Gastroesophageal sphincter (tissue), 4 donors: ENCODE results near the gene LINS1. TPM values are rescaled to one million over a fixed set of nuclear protein-coding genes. Genes with fewer than 3 reads are reported as not detected.

Experiments
- ATAC-seq: fragments of 150-250 bp; one replicate; pipeline ENCODE4 v1.9.1; 2016; ENCODE audit warnings: mild to moderate bottlenecking, moderate library complexity
- H3K27ac ChIP-seq, 4 donors: fragments of 200-600 bp; sonication (generic) in 3 of 4; 1 replicate in 3 of 4; 2 replicates in 1 of 4; pipeline ENCODE4 v1.5.1; 2016 to 2019
- H3K27me3 ChIP-seq: fragments of 200-600 bp; sonication (generic); one replicate; pipeline ENCODE4 v1.5.1; 2019
- H3K36me3 ChIP-seq, 2 donors: fragments of 200-600 bp; sonication (generic); one replicate each; pipeline ENCODE4 v1.5.1; 2019; ENCODE audit warnings: control low read depth in 1 of 2
- H3K4me1 ChIP-seq, 3 donors: fragments of 200-600 bp; sonication (generic); 1 replicate in 2 of 3; 2 replicates in 1 of 3; pipeline ENCODE4 v1.5.1; 2016 to 2019; ENCODE audit warnings: control low read depth in 2 of 3
- H3K4me3 ChIP-seq, 2 donors: fragments of 200-600 bp; sonication (generic); one replicate each; pipeline ENCODE4 v1.5.1; 2019; ENCODE audit warnings: mild to moderate bottlenecking in 1 of 2, moderate library complexity in 1 of 2
- H3K9me3 ChIP-seq, 3 donors: fragments of 200-600 bp; sonication (generic); one replicate each; pipeline ENCODE4 v1.5.1; 2017 to 2019; ENCODE audit warnings: control low read depth in 2 of 3
- CTCF ChIP-seq, 4 experiments: fragments of 200-600 bp in 2 of 4; fragments of 450-650 bp in 2 of 4; sonication (generic) in 1 of 4; IDR thresholded peaks; one replicate each; pipeline ENCODE4 v1.5.1; 2017 to 2019; ENCODE audit warnings: antibody characterized with exemption in 4 of 4, mild to moderate bottlenecking in 2 of 4, moderate library complexity in 2 of 4
- EP300 ChIP-seq: sonication (generic); formaldehyde crosslinking; IDR thresholded peaks from one replicate; pipeline ENCODE4 v1.6.1; 2017; ENCODE audit warnings: antibody characterized with exemption, mild to moderate bottlenecking
- POLR2A ChIP-seq, 2 donors: fragments of 450-650 bp; IDR thresholded peaks; one replicate each; pipeline ENCODE4 v1.6.1; 2017; ENCODE audit warnings: antibody characterized with exemption in 2 of 2, mild to moderate bottlenecking in 2 of 2, moderate library complexity in 1 of 2
- POLR2AphosphoS5 ChIP-seq: sonication (generic); formaldehyde crosslinking; IDR thresholded peaks from one replicate; pipeline ENCODE4 v1.6.1; 2017; ENCODE audit warnings: antibody characterized with exemption
- WGBS, 2 donors: methylation state at CpG; one replicate each; pipeline ENCODE4 v1.1.5; 2018; ENCODE audit warnings: low coverage in 1 of 2; 5-methylcytosine and 5-hydroxymethylcytosine counted together
- total RNA-seq, 4 donors: library from RNA; depleted of rRNA; stranded (reverse); fragments of >200 nt; gene quantifications; one replicate each; pipeline ENCODE4 v1.1.0, GENCODE V29; 2016

Gene LINS1
- total RNA-seq, 4 donors from 2014 or later, result 9.6 to 23.8 (median 13.9) TPM

- H3K4me1 ChIP-seq, result no peaks in the 10 kb centered on the region
- no peaks in the 10 kb centered on the region for H3K9me3 ChIP-seq
- H3K4me3 ChIP-seq, result no peak overlapping the region
- H3K27me3 ChIP-seq, result no peaks in the 10 kb centered on the region
- WGBS, 2 donors, result 72 to 88% methylated on average over 5 to 6 of the region's 6 CpGs
- H3K27ac ChIP-seq, result no peak overlapping the region
- TF ChIP-seq CTCF (IDR thresholded peaks at IDR 0.05), result no peak
- TF ChIP-seq POLR2A (IDR thresholded peaks at IDR 0.05), result no peak
- TF ChIP-seq POLR2AphosphoS5, result no peak
- no peak for TF ChIP-seq EP300
- H3K36me3 ChIP-seq, result peaks cover 2 to 61% of the 10 kb centered on the region in 2 donors
- no peak for ATAC-seq
Measured at GRCh38 chr15:100571592-100572167, 30.3 kb downstream of the LINS1 start.

GRCh38 chr15:100570735-100571313, 31.2 kb downstream of the LINS1 start:
- H3K4me1 ChIP-seq, result no peaks in the 10 kb centered on the region
- no peaks in the 10 kb centered on the region for H3K9me3 ChIP-seq
- H3K4me3 ChIP-seq, result no peak overlapping the region
- no peak for TF ChIP-seq POLR2A (IDR thresholded peaks at IDR 0.05)
- H3K27me3 ChIP-seq, result no peaks in the 10 kb centered on the region
- ATAC-seq, result no peak
- WGBS, 2 donors, result 86 to 91% methylated on average over 3 to 4 of the region's 4 CpGs
- no peak overlapping the region for H3K27ac ChIP-seq
- H3K36me3 ChIP-seq, result peaks cover 2 to 69% of the 10 kb centered on the region in 2 donors

- H3K36me3 ChIP-seq, result peaks cover 2 to 69% of the 10 kb centered on the region in 2 donors
- H3K27me3 ChIP-seq, result no peaks in the 10 kb centered on the region
- H3K9me3 ChIP-seq, result no peaks in the 10 kb centered on the region
- WGBS, 2 donors, result 97 to 100% methylated on average over 3 of the region's 3 CpGs
- H3K27ac ChIP-seq, result no peak overlapping the region
- no peaks in the 10 kb centered on the region for H3K4me1 ChIP-seq
- TF ChIP-seq EP300 (no peak), POLR2AphosphoS5 (no peak), POLR2A (IDR thresholded peaks at IDR 0.05) (no peak), CTCF (IDR thresholded peaks at IDR 0.05) (no peak)
- no peak overlapping the region for H3K4me3 ChIP-seq
- no peak for ATAC-seq
Measured at GRCh38 chr15:100570275-100570674, 31.7 kb downstream of the LINS1 start.

- no peaks in the 10 kb centered on the region for H3K9me3 ChIP-seq
- H3K27ac ChIP-seq, result no peak overlapping the region
- peaks cover 2 to 63% of the 10 kb centered on the region in 2 donors for H3K36me3 ChIP-seq
- TF ChIP-seq POLR2AphosphoS5 (no peak), CTCF (IDR thresholded peaks at IDR 0.05) (no peak), EP300 (no peak), POLR2A (IDR thresholded peaks at IDR 0.05) (no peak)
- no peaks in the 10 kb centered on the region for H3K27me3 ChIP-seq
- no peaks in the 10 kb centered on the region for H3K4me1 ChIP-seq
- no peak for ATAC-seq
- WGBS, 2 donors, result 58 to 61% methylated on average over 5 of the region's 8 CpGs
- H3K4me3 ChIP-seq, result no peak overlapping the region
Measured at GRCh38 chr15:100569391-100569790, 32.6 kb downstream of the LINS1 start.

GRCh38 chr15:100566850-100567628, 34.9 kb downstream of the LINS1 start:
- Histone ChIP-seq H3K4me1 (no peaks in the 10 kb centered on the region), H3K27ac (no peak overlapping the region), H3K4me3 (no peak overlapping the region), H3K36me3 (peaks cover 0 to 46% of the 10 kb centered on the region in 2 donors), H3K27me3 (no peaks in the 10 kb centered on the region), H3K9me3 (no peaks in the 10 kb centered on the region)
- TF ChIP-seq EP300, result no peak
- TF ChIP-seq POLR2AphosphoS5, result no peak
- no peak for TF ChIP-seq POLR2A (IDR thresholded peaks at IDR 0.05)
- no peak for TF ChIP-seq CTCF (IDR thresholded peaks at IDR 0.05)
- ATAC-seq, result no peak
- 89 to 91% methylated on average over 6 of the region's 6 CpGs for WGBS, 2 donors
